Measurements from ENCODE around the gene GJB6. TPM values are rescaled to one million over a fixed set of nuclear protein-coding genes. Genes with fewer than 3 reads are reported as not detected.

GJB6 gene
- total and polyA plus RNA-seq, 2 donors from 2014 or later = not detected

DNA sequence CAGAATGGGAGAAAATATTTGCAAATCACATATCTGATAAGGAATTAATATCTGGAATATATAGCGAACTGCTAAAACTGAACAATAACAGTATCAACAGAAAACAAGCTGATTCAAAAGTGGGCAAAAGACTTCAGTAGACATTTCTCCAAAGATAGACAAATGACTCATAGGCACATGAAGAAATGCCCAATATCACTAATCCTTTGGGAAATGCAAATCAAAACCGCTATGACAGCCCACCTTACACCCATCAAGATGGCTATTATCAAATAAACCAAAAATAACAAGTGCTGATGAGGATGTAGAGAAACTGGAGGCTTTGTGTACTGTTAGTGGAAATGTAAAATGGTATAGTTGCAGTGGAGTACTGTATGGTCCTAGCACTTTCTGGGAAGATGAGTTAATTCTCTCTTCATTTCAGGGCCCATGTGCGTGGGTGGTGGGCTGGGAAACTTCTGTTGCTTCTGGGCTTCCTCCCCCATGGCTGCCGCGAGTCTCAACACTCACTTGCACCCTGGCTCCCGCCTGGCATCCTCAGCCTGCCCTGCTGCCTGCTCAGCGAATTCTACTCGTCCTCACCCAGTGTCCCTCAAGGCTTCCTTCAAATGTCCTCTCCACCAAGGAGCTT lies 58.9 kb downstream of the GJB6 start:
- no peak overlapping the region for H3K4me3 ChIP-seq (ENCODE audit: low read length in 3 of 3)
- no peak for FAIRE-seq

More for the DNA sequence above, 58.9 kb downstream of the GJB6 start:
- intact Hi-C loops (cut with DNase I) = no loop called here
- TF ChIP-seq, protein P1, sequence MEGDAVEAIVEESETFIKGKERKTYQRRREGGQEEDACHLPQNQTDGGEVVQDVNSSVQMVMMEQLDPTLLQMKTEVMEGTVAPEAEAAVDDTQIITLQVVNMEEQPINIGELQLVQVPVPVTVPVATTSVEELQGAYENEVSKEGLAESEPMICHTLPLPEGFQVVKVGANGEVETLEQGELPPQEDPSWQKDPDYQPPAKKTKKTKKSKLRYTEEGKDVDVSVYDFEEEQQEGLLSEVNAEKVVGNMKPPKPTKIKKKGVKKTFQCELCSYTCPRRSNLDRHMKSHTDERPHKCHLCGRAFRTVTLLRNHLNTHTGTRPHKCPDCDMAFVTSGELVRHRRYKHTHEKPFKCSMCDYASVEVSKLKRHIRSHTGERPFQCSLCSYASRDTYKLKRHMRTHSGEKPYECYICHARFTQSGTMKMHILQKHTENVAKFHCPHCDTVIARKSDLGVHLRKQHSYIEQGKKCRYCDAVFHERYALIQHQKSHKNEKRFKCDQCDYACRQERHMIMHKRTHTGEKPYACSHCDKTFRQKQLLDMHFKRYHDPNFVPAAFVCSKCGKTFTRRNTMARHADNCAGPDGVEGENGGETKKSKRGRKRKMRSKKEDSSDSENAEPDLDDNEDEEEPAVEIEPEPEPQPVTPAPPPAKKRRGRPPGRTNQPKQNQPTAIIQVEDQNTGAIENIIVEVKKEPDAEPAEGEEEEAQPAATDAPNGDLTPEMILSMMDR (IDR thresholded peaks at IDR 0.05; ENCODE audit: borderline replicate concordance, extremely low read depth, insufficient read depth) = no peak
- no peak overlapping the region for H3K9ac ChIP-seq (ENCODE audit: low read length in 3 of 3)
- H3K27ac ChIP-seq (ENCODE audit: low read depth in 2 of 2, low read length in 2 of 2) = no peak overlapping the region
- no peaks in the 10 kb centered on the region for H3K36me3 ChIP-seq (ENCODE audit: control insufficient read depth in 2 of 3, insufficient read depth in 3 of 3, low read length in 3 of 3)
- H3K4me1 ChIP-seq (ENCODE audit: control insufficient read depth in 2 of 3, insufficient read depth in 2 of 3, low read depth in 1 of 3, low read length in 3 of 3) = no peaks in the 10 kb centered on the region
- DNase-seq = no peak
- peaks cover 3% of the 10 kb centered on the region for H3K27me3 ChIP-seq (ENCODE audit: control insufficient read depth, insufficient read depth, low read length)
- no peaks in the 10 kb centered on the region for H3K9me3 ChIP-seq (ENCODE audit: control insufficient read depth in 2 of 3, insufficient read depth in 1 of 3, low read length in 3 of 3)

Other genes with a start within 250 kb of the GJB6 start
- gene GJA3, start 71.3 kb downstream of the GJB6 start, total RNA-seq = 0.16 TPM
- gene GJA3, start 71.3 kb downstream of the GJB6 start, polyA plus RNA-seq (ENCODE audit: insufficient read depth, low read depth, low replicate concordance) = 1.1 TPM
- gene GJB2, start 39.4 kb downstream of the GJB6 start, total RNA-seq = 5.0 TPM
- gene GJB2, start 39.4 kb downstream of the GJB6 start, polyA plus RNA-seq (ENCODE audit: insufficient read depth, low read depth, low replicate concordance) = 13.1 TPM

All from kidney (tissue), 14 donors.